A549 (cell line): ENCODE results near the gene RPL7A. TPM values are rescaled to one million over a fixed set of nuclear protein-coding genes. Genes with fewer than 3 reads are reported as not detected.
"Not testable (repeated sequence)": the region's sequence is repeated elsewhere in the genome, so short reads cannot be mapped to it uniquely, and the experiment has no call there.

Experiments
- ATAC-seq, 2 experiments: fragments of 200-7000 bp in 1 of 2; fragments of >200 bp in 1 of 2; cut with Nextera tagmentation in 1 of 2; cut with Tn5 transposase in 1 of 2; 3 replicates each; pipeline versions ENCODE4 v1.8.0 to v1.9.1; 2018 to 2020; ENCODE audit warnings: mild to moderate bottlenecking in 1 of 2, moderate library complexity in 1 of 2
- CTCF ChIA-PET: fragments of 300-600 bp; sonication (Branson Sonifier 250); formaldehyde crosslinking; extraction: SDS; loops from one replicate; lab custom pipeline; 2021; ENCODE audit warnings: antibody characterized with exemption, inconsistent platforms; lab: Yijun Ruan, JAX
- POLR2A ChIA-PET: fragments of 350-600 bp; formaldehyde crosslinking; extraction: SDS; loops from one replicate; lab custom pipeline; 2021; ENCODE audit warnings: antibody characterized with exemption, inconsistent platforms; lab: Yijun Ruan, JAX
- DNase-seq, 2 experiments: peaks; one replicate each; pipeline versions ENCODE4 v3.0.0 to v3.0.0-alpha.2; 2011 to 2016; ENCODE audit warnings: low read depth in 1 of 2, low spot score in 1 of 2
- FAIRE-seq: peaks from 2 replicates; lab custom pipeline; 2011; peaks lifted over from hg19 to GRCh38; lab: Jason Lieb, UNC
- H3K27ac ChIP-seq, 2 experiments: fragments of >200 bp; sonication (Bioruptor Twin); formaldehyde crosslinking; 3 replicates each; pipeline ENCODE4 v1.5.1; 2016 to 2017
- H3K4me1 ChIP-seq: fragments of >200 bp; sonication (Bioruptor Twin); formaldehyde crosslinking; 3 replicates; pipeline ENCODE4 v1.6.1; 2016
- H3K4me2 ChIP-seq: fragments of >200 bp; sonication (Bioruptor Twin); formaldehyde crosslinking; 3 replicates; pipeline ENCODE4 v1.6.1; 2016
- H3K4me3 ChIP-seq: fragments of >200 bp; sonication (Bioruptor Twin); formaldehyde crosslinking; 3 replicates; pipeline ENCODE4 v1.5.1; 2016
- H3K9me3 ChIP-seq: fragments of >200 bp; sonication (Bioruptor Twin); formaldehyde crosslinking; 3 replicates; pipeline ENCODE4 v1.6.1; 2016
- CBX2 ChIP-seq: fragments of 200-600 bp; sonication (generic); IDR thresholded peaks from 2 replicates; pipeline ENCODE4 v1.6.1; 2016; ENCODE audit warnings: low read depth, mild to moderate bottlenecking, borderline replicate concordance
- CBX8 ChIP-seq: fragments of 200-600 bp; sonication (generic); IDR thresholded peaks from 2 replicates; pipeline ENCODE4 v1.6.1; 2016
- CEBPB ChIP-seq, 2 experiments: fragments of >200 bp in 1 of 2; sonication (Bioruptor Twin) in 1 of 2; formaldehyde crosslinking in 1 of 2; IDR thresholded peaks; 2 replicates each; pipeline ENCODE4 v1.6.1; 2012 to 2016
- FOSB ChIP-seq: fragments of 250-450 bp; sonication (Bioruptor Pico); IDR thresholded peaks from 2 replicates; pipeline ENCODE4 v1.5.0; 2020; ENCODE audit warnings: mild to moderate bottlenecking, moderate library complexity
- HEYL ChIP-seq: fragments of 250-450 bp; sonication (Bioruptor Pico); IDR thresholded peaks from 2 replicates; pipeline ENCODE4 v1.8.0; 2021; ENCODE audit warnings: mild to moderate bottlenecking, moderate library complexity
- HOXA7 ChIP-seq: fragments of 250-450 bp; sonication (Bioruptor Pico); IDR thresholded peaks from 2 replicates; pipeline ENCODE4 v1.5.0; 2020; ENCODE audit warnings: mild to moderate bottlenecking, moderate library complexity
- JUN ChIP-seq, 2 experiments: fragments of >200 bp; sonication (Bioruptor Twin); formaldehyde crosslinking; IDR thresholded peaks; 2 replicates in 1 of 2; 3 replicates in 1 of 2; pipeline ENCODE4 v1.6.1; 2016 to 2017
- KDM1A ChIP-seq: fragments of 200-600 bp; sonication (generic); IDR thresholded peaks from 2 replicates; pipeline ENCODE4 v1.6.1; 2016; ENCODE audit warnings: low read depth, mild to moderate bottlenecking
- MYC ChIP-seq: IDR thresholded peaks from 2 replicates; pipeline ENCODE4 v1.6.1; 2012; ENCODE audit warnings: mild to moderate bottlenecking, inconsistent platforms, low read length, improper control_type of control experiment, borderline replicate concordance
- PBX3 ChIP-seq: IDR thresholded peaks from 2 replicates; pipeline ENCODE4 v1.6.1; 2012
- RAD21 ChIP-seq, 2 experiments: fragments of >200 bp in 1 of 2; sonication (Bioruptor Twin) in 1 of 2; formaldehyde crosslinking in 1 of 2; IDR thresholded peaks in 1 of 2; conservative IDR thresholded peaks in 1 of 2; 2 replicates in 1 of 2; 3 replicates in 1 of 2; pipeline ENCODE4 v1.6.1; 2012 to 2018; ENCODE audit warnings: inconsistent platforms in 1 of 2
- RARB ChIP-seq: fragments of 250-450 bp; sonication (Bioruptor Pico); IDR thresholded peaks from 2 replicates; pipeline ENCODE4 v1.8.0; 2021; ENCODE audit warnings: mild to moderate bottlenecking, moderate library complexity
- RCOR1 ChIP-seq: fragments of 150-350 bp; IDR thresholded peaks from 2 replicates; pipeline ENCODE4 v1.6.1; 2014; ENCODE audit warnings: antibody characterized with exemption, low read length, low read depth
- REST ChIP-seq: fragments of 200-600 bp; sonication (generic); IDR thresholded peaks from 2 replicates; pipeline ENCODE4 v1.6.1; 2016; ENCODE audit warnings: antibody characterized with exemption, mild to moderate bottlenecking, moderate library complexity
- RFX5 ChIP-seq: fragments of 450-650 bp; IDR thresholded peaks from 2 replicates; pipeline ENCODE4 v1.7.1; 2014; ENCODE audit warnings: antibody characterized with exemption, mild to moderate bottlenecking, moderate library complexity
- SREBF2 ChIP-seq: fragments of 450-650 bp; IDR thresholded peaks from 2 replicates; pipeline ENCODE4 v1.6.1; 2014; ENCODE audit warnings: mild to moderate bottlenecking, moderate library complexity
- ZC3H11A ChIP-seq: fragments of 450-650 bp; IDR thresholded peaks from 2 replicates; pipeline ENCODE4 v1.6.1; 2014; ENCODE audit warnings: antibody characterized with exemption, mild to moderate bottlenecking
- WGBS: methylation state at CpG from one replicate; pipeline ENCODE4 v1.1.6; 2017; ENCODE audit errors: missing lambda C conversion rate; 5-methylcytosine and 5-hydroxymethylcytosine counted together
- polyA plus RNA-seq, 4 experiments: library from polyadenylated mRNA; depleted of rRNA in 3 of 4; stranded (reverse); fragments of >200 nt; fragmentation: RNase III in 1 of 4; extraction: RNeasy Plus Mini Kit Qiagen cat#74134 plus additional on column Dnase treatment in 1 of 4; gene quantifications; 2 replicates in 3 of 4; 3 replicates in 1 of 4; pipeline ENCODE4 v1.2.3, GENCODE V29; 2011 to 2017

Gene RPL7A
- polyA plus RNA-seq, 2 of the 4 experiments (the other 2 are of a cell fraction) = 2,218 to 2,608 TPM

- Histone ChIP-seq H3K9me3 (0 out of 3 replicates have a peak, but pooled peaks cover 5% of the 10 kb centered on the region), H3K4me2 (no peak overlapping the region), H3K27ac (no peak overlapping the region), H3K4me3 (no peak overlapping the region), H3K4me1 (no peaks in the 10 kb centered on the region)
- 48% methylated on average over 10 of the region's 10 CpGs for WGBS
- CTCF ChIA-PET = interaction anchor here (0.6 to 4.7 kb wide), 2 partner anchors 84 kb away, joined by 3 to 16 read pairs; no protein-coding TSS in a partner anchor
- ATAC-seq = no peak
- POLR2A ChIA-PET = no interaction called here
- DNase-seq = no peak
- TF ChIP-seq JUN (IDR thresholded peaks at IDR 0.05) = no peak
- no peak for TF ChIP-seq ZC3H11A
- no peak for TF ChIP-seq CEBPB (IDR thresholded peaks at IDR 0.05)
- no peak for TF ChIP-seq SREBF2
- no peak for TF ChIP-seq RAD21 (conservative IDR thresholded peaks at IDR 0.05 in 1 of 2, IDR thresholded peaks at IDR 0.05 in 1 of 2)
- FAIRE-seq = no peak
Observed at GRCh38 chr9:133323211-133323610, 24.8 kb upstream of the RPL7A start.

GRCh38 chr9:133323991-133324703 is 23.9 kb upstream of the RPL7A start:
- TF ChIP-seq RARB (CRISPR knock-in tag) (no peak), HEYL (CRISPR knock-in tag) (no peak), CBX2 (no peak), PBX3 (no peak), HOXA7 (CRISPR knock-in tag) (no peak), KDM1A (no peak), FOSB (CRISPR knock-in tag) (no peak), RFX5 (no peak), CBX8 (no peak), REST (no peak), RCOR1 (no peak), MYC (no peak)
- CTCF ChIA-PET = interaction anchor here (2.3 to 4.7 kb wide), 2 partner anchors 85 to 138 kb away, joined by 10 to 16 read pairs; no protein-coding TSS in a partner anchor
- H3K4me1 ChIP-seq = no peaks in the 10 kb centered on the region

GRCh38 chr9:133327021-133327420 is 21.0 kb upstream of the RPL7A start:
- H3K4me1 ChIP-seq, ATAC-seq, H3K4me3 ChIP-seq, H3K4me2 ChIP-seq, DNase-seq, H3K9me3 ChIP-seq, FAIRE-seq, H3K27ac ChIP-seq: not testable (repeated sequence)
- 35% methylated on average over 6 of the region's 6 CpGs for WGBS
- ChIA-PET POLR2A (interaction anchor here (0.8 kb wide), 1 partner anchor 12 kb away, joined by 3 read pairs; no protein-coding TSS in a partner anchor), CTCF (interaction anchor here (4.7 to 6.5 kb wide), 2 partner anchors 88 to 139 kb away, joined by 16 to 82 read pairs; no protein-coding TSS in a partner anchor)

More at GRCh38 chr9:133323991-133324703, 23.9 kb upstream of the RPL7A start:
- POLR2A ChIA-PET = no interaction called here
- H3K4me2 ChIP-seq = no peak overlapping the region
- no peak overlapping the region for H3K4me3 ChIP-seq
- 0 out of 3 replicates have a peak, but pooled peaks cover 5% of the 10 kb centered on the region for H3K9me3 ChIP-seq
- H3K27ac ChIP-seq = no peak overlapping the region
- ATAC-seq (no peak), FAIRE-seq (no peak), DNase-seq (no peak)
- 65% methylated on average over 13 of the region's 13 CpGs for WGBS
